ENCODE measurements around the gene KHDC3L.

GRCh38 chr6:73368675-73369074, 6.2 kb downstream of the KHDC3L start:
- no peak for TF ChIP-seq CTCF (IDR thresholded peaks at IDR 0.05)
- TF ChIP-seq EP300 (IDR thresholded peaks at IDR 0.05): no peak
- no peak for TF ChIP-seq POLR2AphosphoS5 (IDR thresholded peaks at IDR 0.05)
- TF ChIP-seq POLR2A (IDR thresholded peaks at IDR 0.05): no peak

Data from sigmoid colon (tissue), 4 donors.